HepG2 (cell line): ENCODE data around the gene MCF2L. TPM values are rescaled to one million over a fixed set of nuclear protein-coding genes. Genes with fewer than 3 reads are reported as not detected.

ENCODE experiments used
- ARID2 ChIP-seq: sonication (generic); formaldehyde crosslinking; IDR thresholded peaks from 2 replicates; pipeline ENCODE4 v1.8.1; 2022; ENCODE audit warnings: mild to moderate bottlenecking, missing genetic modification reagents, borderline replicate concordance
- ARNTL ChIP-seq: sonication (generic); formaldehyde crosslinking; IDR thresholded peaks from 2 replicates; pipeline ENCODE4 v1.4.0; 2020; ENCODE audit warnings: mild to moderate bottlenecking, missing genetic modification reagents
- EP300 ChIP-seq, 3 experiments: sonication (generic) in 1 of 3; formaldehyde crosslinking in 1 of 3; IDR thresholded peaks; 2 replicates each; pipeline versions ENCODE4 v1.5.1 to v1.6.1; 2011 to 2020; ENCODE audit warnings: low read depth in 2 of 3, low read length in 2 of 3, borderline replicate concordance in 1 of 3, improper control_type of control experiment in 1 of 3, mild to moderate bottlenecking in 1 of 3, missing genetic modification reagents in 1 of 3, moderate library complexity in 1 of 3
- MIER2 ChIP-seq: IDR thresholded peaks from 2 replicates; pipeline ENCODE4 v1.6.1; 2016; ENCODE audit warnings: missing biosample characterization, missing genetic modification reagents
- POLR2AphosphoS2 ChIP-seq: IDR thresholded peaks from 2 replicates; pipeline ENCODE4 v1.6.1; 2011; ENCODE audit warnings: low read depth, low read length, improper control_type of control experiment
- ZMYM2 ChIP-seq: sonication (generic); formaldehyde crosslinking; IDR thresholded peaks from 2 replicates; pipeline ENCODE4 v1.8.0; 2022; ENCODE audit warnings: mild to moderate bottlenecking, missing genetic modification reagents
- ZNF180 ChIP-seq: sonication (generic); formaldehyde crosslinking; IDR thresholded peaks from 2 replicates; pipeline ENCODE4 v1.4.0; 2020; ENCODE audit warnings: low read depth, missing genetic modification reagents, borderline replicate concordance
- ZNF230 ChIP-seq: sonication (generic); formaldehyde crosslinking; IDR thresholded peaks from 2 replicates; pipeline ENCODE4 v1.4.0; 2020; ENCODE audit warnings: mild to moderate bottlenecking, missing genetic modification reagents
- ZNF264 ChIP-seq: sonication (generic); formaldehyde crosslinking; IDR thresholded peaks from 2 replicates; pipeline ENCODE4 v1.4.0; 2020; ENCODE audit warnings: missing genetic modification reagents
- ZNF484 ChIP-seq: sonication (generic); formaldehyde crosslinking; IDR thresholded peaks from 2 replicates; pipeline ENCODE4 v1.5.1; 2020; ENCODE audit warnings: mild to moderate bottlenecking, low read depth, missing genetic modification reagents, borderline replicate concordance
- ZNF543 ChIP-seq: sonication (generic); formaldehyde crosslinking; IDR thresholded peaks from 2 replicates; pipeline ENCODE4 v1.4.0; 2020; ENCODE audit warnings: mild to moderate bottlenecking, missing genetic modification reagents
- ZNF550 ChIP-seq: sonication (generic); formaldehyde crosslinking; IDR thresholded peaks from 2 replicates; pipeline ENCODE4 v1.4.0; 2020; ENCODE audit warnings: mild to moderate bottlenecking, missing genetic modification reagents, borderline replicate concordance
- ZNF607 ChIP-seq: sonication (generic); formaldehyde crosslinking; IDR thresholded peaks from 2 replicates; pipeline ENCODE4 v1.5.1; 2020; ENCODE audit warnings: missing genetic modification reagents, mild to moderate bottlenecking, borderline replicate concordance
- ZNF75D ChIP-seq: sonication (generic); formaldehyde crosslinking; IDR thresholded peaks from 2 replicates; pipeline ENCODE4 v1.8.1; 2023; ENCODE audit warnings: missing genetic modification reagents, mild to moderate bottlenecking, borderline replicate concordance
- polyA plus RNA-seq, 8 experiments: library from polyadenylated mRNA; depleted of rRNA in 3 of 8; stranded (reverse) in 7 of 8; unstranded in 1 of 8; fragments of >200 nt; fragmentation: Illumina TruSeq in 4 of 8; extraction: Trizol in 4 of 8; gene quantifications; 2 replicates each; pipeline versions ENCODE4 v1.2.1 to v1.2.3, GENCODE V29; 2011 to 2016; ENCODE audit warnings: low read depth in 4 of 8, missing spikeins in 1 of 8, mixed read lengths in 1 of 8; ENCODE audit not compliant: insufficient read depth in 1 of 8
- total RNA-seq, 5 experiments: library from RNA; depleted of rRNA; stranded (reverse); fragments of >200 nt; fragmentation: Illumina TruSeq; extraction: Trizol; gene quantifications; 2 replicates each; pipeline ENCODE4 v1.2.3, GENCODE V29; 2016; ENCODE audit warnings: low read depth in 1 of 5
- TF ChIP-seq, protein P1 (sequence below): IDR thresholded peaks from 2 replicates; pipeline ENCODE4 v1.6.1; 2012; ENCODE audit warnings: low read depth, low read length, improper control_type of control experiment
- TF ChIP-seq, protein P2 (sequence below): sonication (generic); formaldehyde crosslinking; conservative IDR thresholded peaks from 2 replicates; pipeline ENCODE4 v1.8.0; 2022; ENCODE audit warnings: low read depth, missing genetic modification reagents
- TF ChIP-seq, protein P3 (sequence below): sonication (generic); formaldehyde crosslinking; IDR thresholded peaks from 2 replicates; pipeline ENCODE4 v1.4.0; 2020; ENCODE audit warnings: missing genetic modification reagents
- TF ChIP-seq, protein P4 (sequence below): sonication (generic); formaldehyde crosslinking; IDR thresholded peaks from 2 replicates; pipeline ENCODE4 v1.8.0; 2022; ENCODE audit warnings: missing genetic modification reagents, low read depth, mild to moderate bottlenecking, borderline replicate concordance
- TF ChIP-seq, protein P5 (sequence below): conservative IDR thresholded peaks from 2 replicates; pipeline ENCODE4 v1.6.1; 2018; ENCODE audit warnings: missing genetic modification reagents
- TF ChIP-seq, protein P6 (sequence below): sonication (generic); formaldehyde crosslinking; IDR thresholded peaks from 2 replicates; pipeline ENCODE4 v1.4.0; 2020; ENCODE audit warnings: missing genetic modification reagents, low read depth, mild to moderate bottlenecking, borderline replicate concordance

Gene MCF2L
- total and polyA plus RNA-seq, 2 of the 13 experiments (the other 11 are each of a cell fraction or from before 2014, with no cell fraction given), result 19.4 to 28.4 TPM

DNA sequence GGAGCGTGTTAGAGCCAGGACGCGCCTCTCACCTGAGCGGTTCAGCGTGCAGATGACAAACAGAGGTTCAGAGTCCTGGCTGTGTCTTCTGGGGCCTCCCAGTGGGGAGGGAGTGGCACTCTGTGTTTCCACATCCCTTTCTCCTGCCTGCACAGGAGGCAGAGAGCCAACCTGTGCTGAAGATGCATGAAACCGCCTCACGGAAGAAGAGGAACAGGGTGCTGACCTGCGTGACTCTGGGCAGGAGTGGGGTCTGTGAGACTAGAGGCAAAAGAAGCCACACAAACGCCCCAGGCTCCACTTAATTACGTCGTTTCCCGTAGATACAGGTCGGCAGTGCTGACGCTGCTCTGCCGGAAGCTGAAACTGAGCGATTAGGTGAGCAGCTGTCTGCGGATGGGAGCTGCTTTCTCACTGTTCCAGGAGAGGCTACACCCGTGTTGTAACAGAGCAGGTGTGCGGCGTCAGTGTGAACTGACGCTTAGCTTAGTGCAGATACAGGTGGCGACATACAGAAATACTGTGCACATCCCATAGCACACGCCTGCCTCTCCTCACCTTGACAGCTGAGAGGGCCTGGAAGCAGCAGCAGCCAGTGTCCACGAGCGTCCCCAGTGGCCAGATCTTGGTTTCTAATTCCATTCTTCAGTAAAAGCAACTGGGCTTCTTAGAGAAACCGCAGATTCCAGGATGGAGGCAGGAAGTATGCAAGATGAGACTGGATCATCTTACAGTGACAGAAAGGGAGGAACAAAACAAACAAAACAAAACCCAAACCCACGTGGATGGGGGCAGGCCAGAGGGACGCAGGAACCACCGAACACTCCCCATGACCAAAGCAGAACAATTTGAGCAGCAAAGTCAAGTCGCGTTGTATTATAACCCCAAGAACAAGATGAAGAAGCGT, 37.7 kb upstream of the MCF2L start (continued):
- no peak for TF ChIP-seq ZNF264
- TF ChIP-seq ZNF543 (CRISPR knock-in tag), result no peak
- TF ChIP-seq, protein P1, sequence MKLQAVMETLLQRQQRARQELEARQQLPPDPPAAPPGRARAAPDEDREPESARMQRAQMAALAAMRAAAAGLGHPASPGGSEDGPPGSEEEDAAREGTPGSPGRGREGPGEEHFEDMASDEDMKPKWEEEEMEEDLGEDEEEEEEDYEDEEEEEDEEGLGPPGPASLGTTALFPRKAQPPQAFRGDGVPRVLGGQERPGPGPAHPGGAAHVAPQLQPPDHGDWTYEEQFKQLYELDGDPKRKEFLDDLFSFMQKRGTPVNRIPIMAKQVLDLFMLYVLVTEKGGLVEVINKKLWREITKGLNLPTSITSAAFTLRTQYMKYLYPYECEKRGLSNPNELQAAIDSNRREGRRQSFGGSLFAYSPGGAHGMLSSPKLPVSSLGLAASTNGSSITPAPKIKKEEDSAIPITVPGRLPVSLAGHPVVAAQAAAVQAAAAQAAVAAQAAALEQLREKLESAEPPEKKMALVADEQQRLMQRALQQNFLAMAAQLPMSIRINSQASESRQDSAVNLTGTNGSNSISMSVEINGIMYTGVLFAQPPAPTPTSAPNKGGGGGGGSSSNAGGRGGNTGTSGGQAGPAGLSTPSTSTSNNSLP, result no peak
- no peak for TF ChIP-seq EP300 (IDR thresholded peaks at IDR 0.05; ENCODE audit: low read depth in 2 of 2, low read length in 2 of 2)
- TF ChIP-seq EP300 (CRISPR knock-in tag; IDR thresholded peaks at IDR 0.05; ENCODE audit: borderline replicate concordance), result no peak
- TF ChIP-seq, protein P2, sequence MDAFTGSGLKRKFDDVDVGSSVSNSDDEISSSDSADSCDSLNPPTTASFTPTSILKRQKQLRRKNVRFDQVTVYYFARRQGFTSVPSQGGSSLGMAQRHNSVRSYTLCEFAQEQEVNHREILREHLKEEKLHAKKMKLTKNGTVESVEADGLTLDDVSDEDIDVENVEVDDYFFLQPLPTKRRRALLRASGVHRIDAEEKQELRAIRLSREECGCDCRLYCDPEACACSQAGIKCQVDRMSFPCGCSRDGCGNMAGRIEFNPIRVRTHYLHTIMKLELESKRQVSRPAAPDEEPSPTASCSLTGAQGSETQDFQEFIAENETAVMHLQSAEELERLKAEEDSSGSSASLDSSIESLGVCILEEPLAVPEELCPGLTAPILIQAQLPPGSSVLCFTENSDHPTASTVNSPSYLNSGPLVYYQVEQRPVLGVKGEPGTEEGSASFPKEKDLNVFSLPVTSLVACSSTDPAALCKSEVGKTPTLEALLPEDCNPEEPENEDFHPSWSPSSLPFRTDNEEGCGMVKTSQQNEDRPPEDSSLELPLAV (CRISPR knock-in tag), result no peak
- no peak for TF ChIP-seq ZNF230 (CRISPR knock-in tag)
- TF ChIP-seq, protein P3, sequence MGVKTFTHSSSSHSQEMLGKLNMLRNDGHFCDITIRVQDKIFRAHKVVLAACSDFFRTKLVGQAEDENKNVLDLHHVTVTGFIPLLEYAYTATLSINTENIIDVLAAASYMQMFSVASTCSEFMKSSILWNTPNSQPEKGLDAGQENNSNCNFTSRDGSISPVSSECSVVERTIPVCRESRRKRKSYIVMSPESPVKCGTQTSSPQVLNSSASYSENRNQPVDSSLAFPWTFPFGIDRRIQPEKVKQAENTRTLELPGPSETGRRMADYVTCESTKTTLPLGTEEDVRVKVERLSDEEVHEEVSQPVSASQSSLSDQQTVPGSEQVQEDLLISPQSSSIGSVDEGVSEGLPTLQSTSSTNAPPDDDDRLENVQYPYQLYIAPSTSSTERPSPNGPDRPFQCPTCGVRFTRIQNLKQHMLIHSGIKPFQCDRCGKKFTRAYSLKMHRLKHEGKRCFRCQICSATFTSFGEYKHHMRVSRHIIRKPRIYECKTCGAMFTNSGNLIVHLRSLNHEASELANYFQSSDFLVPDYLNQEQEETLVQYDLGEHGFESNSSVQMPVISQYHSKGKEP (CRISPR knock-in tag), result no peak
- TF ChIP-seq MIER2, result no peak
- TF ChIP-seq, protein P4, sequence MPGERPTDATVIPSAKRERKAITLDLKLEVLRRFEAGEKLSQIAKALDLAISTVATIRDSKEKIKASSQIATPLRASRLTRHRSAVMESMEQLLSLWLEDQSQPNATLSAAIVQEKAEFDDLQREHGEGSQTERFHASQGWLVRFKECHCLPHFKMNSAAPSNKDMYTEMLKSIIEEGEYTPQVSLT, result no peak
- no peak for TF ChIP-seq ZNF607 (CRISPR knock-in tag)
- TF ChIP-seq, protein P5, sequence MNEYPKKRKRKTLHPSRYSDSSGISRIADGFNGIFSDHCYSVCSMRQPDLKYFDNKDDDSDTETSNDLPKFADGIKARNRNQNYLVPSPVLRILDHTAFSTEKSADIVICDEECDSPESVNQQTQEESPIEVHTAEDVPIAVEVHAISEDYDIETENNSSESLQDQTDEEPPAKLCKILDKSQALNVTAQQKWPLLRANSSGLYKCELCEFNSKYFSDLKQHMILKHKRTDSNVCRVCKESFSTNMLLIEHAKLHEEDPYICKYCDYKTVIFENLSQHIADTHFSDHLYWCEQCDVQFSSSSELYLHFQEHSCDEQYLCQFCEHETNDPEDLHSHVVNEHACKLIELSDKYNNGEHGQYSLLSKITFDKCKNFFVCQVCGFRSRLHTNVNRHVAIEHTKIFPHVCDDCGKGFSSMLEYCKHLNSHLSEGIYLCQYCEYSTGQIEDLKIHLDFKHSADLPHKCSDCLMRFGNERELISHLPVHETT (CRISPR knock-in tag), result no peak
- no peak for TF ChIP-seq POLR2AphosphoS2
- no peak for TF ChIP-seq ARNTL (CRISPR knock-in tag)
- no peak for TF ChIP-seq ZNF75D (CRISPR knock-in tag)
- no peak for TF ChIP-seq ARID2 (CRISPR knock-in tag)
- no peak for TF ChIP-seq ZMYM2 (CRISPR knock-in tag)
- no peak for TF ChIP-seq ZNF180
- no peak for TF ChIP-seq ZNF550
- TF ChIP-seq, protein P6, sequence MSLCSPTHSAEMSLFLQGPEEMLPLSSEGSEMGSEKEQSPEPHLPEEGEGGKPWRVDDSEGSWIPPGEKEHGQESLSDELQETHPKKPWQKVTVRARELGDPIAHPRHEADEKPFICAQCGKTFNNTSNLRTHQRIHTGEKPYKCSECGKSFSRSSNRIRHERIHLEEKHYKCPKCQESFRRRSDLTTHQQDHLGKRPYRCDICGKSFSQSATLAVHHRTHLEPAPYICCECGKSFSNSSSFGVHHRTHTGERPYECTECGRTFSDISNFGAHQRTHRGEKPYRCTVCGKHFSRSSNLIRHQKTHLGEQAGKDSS (CRISPR knock-in tag), result 0 out of 2 replicates have a peak, but pooled peaks have one; percentile 20
- no peak for TF ChIP-seq ZNF484 (CRISPR knock-in tag)
